HEK293 (cell line): Measurements from ENCODE around the gene RPGR.

Experiments used
- CTCF ChIA-PET: fragments of 350-600 bp; formaldehyde crosslinking; extraction: SDS; loops from one replicate; lab custom pipeline; 2021; ENCODE audit warnings: antibody characterized with exemption; lab: Yijun Ruan, JAX
- POLR2A ChIA-PET: fragments of 300-600 bp; formaldehyde crosslinking; extraction: SDS; loops from one replicate; lab custom pipeline; 2020; ENCODE audit warnings: antibody characterized with exemption, inconsistent platforms; lab: Yijun Ruan, JAX
- H3K27ac ChIP-seq: fragments of 200-500 bp; sonication (Bioruptor generic); 2 replicates; pipeline ENCODE4 v1.5.1; 2014; ENCODE audit warnings: low read depth, low read length, control low read depth, inconsistent platforms; ENCODE audit errors: extremely low read depth
- H3K36me3 ChIP-seq, 2 experiments: fragments of 200-500 bp in 1 of 2; sonication (Bioruptor generic) in 1 of 2; 1 replicate in 1 of 2; 2 replicates in 1 of 2; pipeline ENCODE4 v1.5.1; 2014 to 2017; ENCODE audit warnings: inconsistent platforms in 2 of 2, low read length in 2 of 2; ENCODE audit not compliant: control insufficient read depth in 2 of 2, insufficient read depth in 1 of 2
- H3K4me1 ChIP-seq: fragments of 200-500 bp; sonication (Bioruptor generic); 2 replicates; pipeline ENCODE4 v1.5.1; 2014; ENCODE audit warnings: mild to moderate bottlenecking, low read length, inconsistent platforms; ENCODE audit not compliant: control insufficient read depth, insufficient read depth
- H3K4me3 ChIP-seq: 2 replicates; pipeline ENCODE4 v1.5.1; 2011; ENCODE audit warnings: low read depth, mild to moderate bottlenecking, control low read depth, low read length, moderate library complexity
- H3K9me3 ChIP-seq: fragments of 200-500 bp; sonication (Bioruptor generic); 2 replicates; pipeline ENCODE4 v1.5.1; 2014; ENCODE audit warnings: low read depth, low read length, inconsistent platforms; ENCODE audit not compliant: control insufficient read depth, insufficient read depth
- BCL11A ChIP-seq: fragments of 450-650 bp; formaldehyde crosslinking; IDR thresholded peaks from 2 replicates; pipeline ENCODE4 v1.5.1; 2016; ENCODE audit warnings: low read depth, missing biosample characterization, missing genetic modification characterization
- GLI4 ChIP-seq: fragments of 450-650 bp; formaldehyde crosslinking; IDR thresholded peaks from 2 replicates; pipeline ENCODE4 v1.5.1; 2016; ENCODE audit warnings: missing biosample characterization, missing genetic modification characterization
- HOXC10 ChIP-seq: sonication (generic); formaldehyde crosslinking; IDR thresholded peaks from 2 replicates; pipeline ENCODE4 v1.8.1; 2023; ENCODE audit warnings: mild to moderate bottlenecking, missing genetic modification reagents
- IKZF3 ChIP-seq: fragments of 450-650 bp; IDR thresholded peaks from 2 replicates; pipeline ENCODE4 v1.5.0; 2018; ENCODE audit warnings: missing biosample characterization, mild to moderate bottlenecking, missing genetic modification characterization, moderate library complexity
- KLF8 ChIP-seq: fragments of 450-650 bp; formaldehyde crosslinking; IDR thresholded peaks from 2 replicates; pipeline ENCODE4 v1.5.1; 2016; ENCODE audit warnings: missing biosample characterization, missing genetic modification characterization
- MZF1 ChIP-seq: fragments of 450-650 bp; formaldehyde crosslinking; IDR thresholded peaks from 2 replicates; pipeline ENCODE4 v1.5.1; 2017; ENCODE audit warnings: missing biosample characterization, missing genetic modification characterization, borderline replicate concordance
- TCF7L2 ChIP-seq: IDR thresholded peaks from 2 replicates; pipeline ENCODE4 v1.6.1; 2011; ENCODE audit warnings: low read depth, mild to moderate bottlenecking, inconsistent platforms, low read length, moderate library complexity, borderline replicate concordance
- ZBTB20 ChIP-seq: fragments of 450-650 bp; formaldehyde crosslinking; IDR thresholded peaks from 2 replicates; pipeline ENCODE4 v1.5.1; 2016; ENCODE audit warnings: missing biosample characterization, missing genetic modification characterization
- ZBTB6 ChIP-seq: fragments of 450-650 bp; formaldehyde crosslinking; IDR thresholded peaks from 2 replicates; pipeline ENCODE4 v1.5.1; 2017; ENCODE audit warnings: missing biosample characterization, missing genetic modification characterization
- ZNF10 ChIP-seq: fragments of 450-650 bp; formaldehyde crosslinking; IDR thresholded peaks from 2 replicates; pipeline ENCODE4 v1.5.1; 2017; ENCODE audit warnings: missing biosample characterization, missing genetic modification characterization
- ZNF140 ChIP-seq: fragments of 450-650 bp; formaldehyde crosslinking; IDR thresholded peaks from 2 replicates; pipeline ENCODE4 v1.5.1; 2016; ENCODE audit warnings: missing biosample characterization, missing genetic modification characterization
- ZNF18 ChIP-seq: fragments of 450-650 bp; formaldehyde crosslinking; IDR thresholded peaks from 2 replicates; pipeline ENCODE4 v1.5.1; 2016; ENCODE audit warnings: missing biosample characterization, missing genetic modification characterization
- ZNF354C ChIP-seq: fragments of 450-650 bp; formaldehyde crosslinking; IDR thresholded peaks from 2 replicates; pipeline ENCODE4 v1.5.1; 2016; ENCODE audit warnings: missing biosample characterization, missing genetic modification characterization, low read depth, borderline replicate concordance
- ZNF391 ChIP-seq: fragments of 450-650 bp; formaldehyde crosslinking; IDR thresholded peaks from 2 replicates; pipeline ENCODE4 v1.5.1; 2016; ENCODE audit warnings: low read depth, missing biosample characterization, missing genetic modification characterization, borderline replicate concordance
- ZNF510 ChIP-seq: fragments of 450-650 bp; formaldehyde crosslinking; IDR thresholded peaks from 2 replicates; pipeline ENCODE4 v1.5.1; 2018; ENCODE audit warnings: mild to moderate bottlenecking, missing genetic modification characterization, missing biosample characterization; ENCODE audit not compliant: insufficient replicate concordance
- ZNF521 ChIP-seq: fragments of 450-650 bp; formaldehyde crosslinking; IDR thresholded peaks from 2 replicates; pipeline ENCODE4 v1.5.1; 2017; ENCODE audit warnings: missing biosample characterization, mild to moderate bottlenecking, missing genetic modification characterization
- ZNF624 ChIP-seq: fragments of 450-650 bp; formaldehyde crosslinking; IDR thresholded peaks from 2 replicates; pipeline ENCODE4 v1.5.1; 2017; ENCODE audit warnings: missing biosample characterization, missing genetic modification characterization
- ZNF626 ChIP-seq: fragments of 450-650 bp; sonication (Bioruptor Pico); formaldehyde crosslinking; IDR thresholded peaks from 2 replicates; pipeline ENCODE4 v1.5.1; 2018; ENCODE audit warnings: missing biosample characterization, missing genetic modification characterization, inconsistent platforms
- ZNF660 ChIP-seq: fragments of 450-650 bp; IDR thresholded peaks from 2 replicates; pipeline ENCODE4 v1.5.1; 2018; ENCODE audit warnings: missing biosample characterization, mild to moderate bottlenecking, missing genetic modification characterization
- ZNF747 ChIP-seq: fragments of 450-650 bp; formaldehyde crosslinking; IDR thresholded peaks from 2 replicates; pipeline ENCODE4 v1.5.1; 2016; ENCODE audit warnings: missing biosample characterization, missing genetic modification characterization
- ZNF76 ChIP-seq: fragments of 450-650 bp; formaldehyde crosslinking; IDR thresholded peaks from 2 replicates; pipeline ENCODE4; 2016; ENCODE audit warnings: low read depth, missing biosample characterization, missing genetic modification characterization, borderline replicate concordance
- ZNF785 ChIP-seq: fragments of 450-650 bp; formaldehyde crosslinking; IDR thresholded peaks from 2 replicates; pipeline ENCODE4 v1.5.1; 2016; ENCODE audit warnings: missing biosample characterization, missing genetic modification characterization
- ZSCAN16 ChIP-seq: fragments of 450-650 bp; formaldehyde crosslinking; IDR thresholded peaks from 2 replicates; pipeline ENCODE4 v1.5.1; 2016; ENCODE audit warnings: missing biosample characterization, missing genetic modification characterization
- ZSCAN30 ChIP-seq: fragments of 450-650 bp; IDR thresholded peaks from 2 replicates; pipeline ENCODE4 v1.5.1; 2018; ENCODE audit warnings: missing biosample characterization, mild to moderate bottlenecking, missing genetic modification characterization, moderate library complexity
- ZXDB ChIP-seq: fragments of 450-650 bp; formaldehyde crosslinking; IDR thresholded peaks from 2 replicates; pipeline ENCODE4 v1.5.1; 2016; ENCODE audit warnings: missing biosample characterization, missing genetic modification characterization
- TF ChIP-seq, protein P1 (sequence below): fragments of 450-650 bp; formaldehyde crosslinking; IDR thresholded peaks from 2 replicates; pipeline ENCODE4 v1.5.1; 2016; ENCODE audit warnings: missing biosample characterization, missing genetic modification characterization, low read depth

Gene RPGR

DNA sequence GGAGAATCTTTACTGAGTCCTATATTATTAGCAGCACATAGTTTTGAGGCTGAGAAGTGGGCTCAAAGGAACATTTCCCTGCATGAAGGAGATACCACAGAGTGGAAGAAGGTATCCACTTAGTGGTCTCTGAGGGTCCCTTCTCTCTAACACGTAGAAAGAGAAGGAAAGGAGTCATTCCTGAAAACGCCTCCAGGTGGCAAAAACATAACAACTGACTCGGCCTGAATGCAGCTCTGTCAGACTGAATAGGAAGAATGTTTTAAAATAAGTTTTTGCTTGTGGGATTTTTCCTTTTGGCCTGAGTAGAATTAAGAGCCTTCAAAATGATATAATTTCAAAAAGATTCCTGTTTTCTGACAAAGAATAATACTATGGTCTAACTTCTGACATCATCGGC is 23.3 kb downstream of the RPGR start (continued):
- TF ChIP-seq ZNF76 (no peak), ZNF747 (no peak), ZNF626 (tag by site-specific recombination) (no peak), ZNF140 (tag by site-specific recombination) (no peak), BCL11A (no peak), ZNF10 (tag by site-specific recombination) (no peak)

DNA sequence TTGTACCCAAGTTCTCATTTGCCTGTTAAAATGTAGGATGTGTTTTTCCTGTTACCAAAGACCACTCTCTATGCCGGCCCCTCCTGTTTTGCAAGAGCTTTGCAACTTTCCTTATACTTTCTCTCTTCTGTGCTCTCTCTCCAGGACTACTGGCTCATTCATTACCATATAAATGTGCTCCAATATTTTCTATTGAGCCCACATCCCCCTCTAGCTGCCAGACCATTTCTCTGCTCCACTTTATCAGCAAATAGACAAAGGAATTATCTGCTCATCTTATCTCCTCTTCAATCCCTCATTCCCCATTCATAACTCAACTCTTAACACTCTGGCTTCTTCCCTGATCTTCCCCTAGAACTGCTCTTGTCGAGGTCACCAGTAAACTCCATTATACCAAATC is 33.6 kb downstream of the RPGR start:
- H3K27ac ChIP-seq: no peak overlapping the region
- CTCF ChIA-PET: interaction anchor here (0.7 to 1.9 kb wide), 6 partner anchors 9 to 74 kb away, joined by 3 to 7 read pairs (median 4); partner anchors contain the start of gene RPGR
- no peak overlapping the region for H3K4me3 ChIP-seq
- no peaks in the 10 kb centered on the region for H3K4me1 ChIP-seq
- no peaks in the 10 kb centered on the region for H3K9me3 ChIP-seq
- no peak for TF ChIP-seq ZNF510
- TF ChIP-seq ZNF660 (tag by site-specific recombination): no peak
- no peaks in the 10 kb centered on the region for H3K36me3 ChIP-seq
- POLR2A ChIA-PET: no interaction called here

DNA sequence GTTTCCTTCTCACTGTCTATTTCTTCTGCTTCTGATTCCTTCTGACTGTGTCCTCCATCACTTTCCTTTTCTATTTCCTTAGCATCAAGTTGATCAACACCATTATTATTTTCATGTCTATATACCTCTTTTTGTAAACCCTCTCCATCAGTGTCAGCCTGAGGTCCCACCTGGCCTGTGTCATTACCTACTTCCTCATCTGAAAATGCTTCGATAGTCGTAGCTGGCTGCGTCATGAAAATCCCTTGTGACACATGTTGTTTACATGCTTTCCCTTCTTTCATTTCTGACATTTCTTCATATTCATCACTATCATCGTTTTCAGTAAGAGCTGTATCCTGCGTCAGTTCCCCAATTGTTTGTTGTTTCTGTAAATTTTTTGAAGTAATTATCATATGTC is 39.6 kb downstream of the RPGR start:
- Histone ChIP-seq H3K4me3 (no peak overlapping the region), H3K36me3 (peaks cover 0 to 3% of the 10 kb centered on the region in 2 experiments; a peak in 2 of 3 replicates), H3K4me1 (no peaks in the 10 kb centered on the region), H3K9me3 (no peaks in the 10 kb centered on the region), H3K27ac (no peak overlapping the region)
- TF ChIP-seq KLF8: no peak
- TF ChIP-seq, protein P1, sequence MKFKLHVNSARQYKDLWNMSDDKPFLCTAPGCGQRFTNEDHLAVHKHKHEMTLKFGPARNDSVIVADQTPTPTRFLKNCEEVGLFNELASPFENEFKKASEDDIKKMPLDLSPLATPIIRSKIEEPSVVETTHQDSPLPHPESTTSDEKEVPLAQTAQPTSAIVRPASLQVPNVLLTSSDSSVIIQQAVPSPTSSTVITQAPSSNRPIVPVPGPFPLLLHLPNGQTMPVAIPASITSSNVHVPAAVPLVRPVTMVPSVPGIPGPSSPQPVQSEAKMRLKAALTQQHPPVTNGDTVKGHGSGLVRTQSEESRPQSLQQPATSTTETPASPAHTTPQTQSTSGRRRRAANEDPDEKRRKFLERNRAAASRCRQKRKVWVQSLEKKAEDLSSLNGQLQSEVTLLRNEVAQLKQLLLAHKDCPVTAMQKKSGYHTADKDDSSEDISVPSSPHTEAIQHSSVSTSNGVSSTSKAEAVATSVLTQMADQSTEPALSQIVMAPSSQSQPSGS (tag by site-specific recombination): no peak
- no peak for TF ChIP-seq MZF1
- TF ChIP-seq ZNF391: no peak
- TF ChIP-seq ZSCAN30 (tag by site-specific recombination): no peak
- no peak for TF ChIP-seq ZNF785 (tag by site-specific recombination)
- no peak for TF ChIP-seq ZXDB (tag by site-specific recombination)
- TF ChIP-seq ZNF624 (tag by site-specific recombination): no peak
- TF ChIP-seq IKZF3 (tag by site-specific recombination): no peak
- no peak for TF ChIP-seq ZNF521 (tag by site-specific recombination)
- TF ChIP-seq ZBTB20 (tag by site-specific recombination): no peak
- TF ChIP-seq ZBTB6: no peak
- no peak for TF ChIP-seq ZSCAN16 (tag by site-specific recombination)
- no peak for TF ChIP-seq TCF7L2
- no peak for TF ChIP-seq HOXC10
- no peak for TF ChIP-seq ZNF18 (tag by site-specific recombination)
- TF ChIP-seq GLI4 (tag by site-specific recombination): no peak
- no peak for TF ChIP-seq ZNF354C
- ChIA-PET POLR2A (no interaction called here), CTCF (no interaction called here)
